ENCODE results near the gene RAB3C. TPM values are rescaled to one million over a fixed set of nuclear protein-coding genes. Genes with fewer than 3 reads are reported as not detected.
"Not testable (repeated sequence)": the region's sequence is repeated elsewhere in the genome, so short reads cannot be mapped to it uniquely, and the experiment has no call there.

RAB3C gene
- polyA plus RNA-seq (ENCODE audit: insufficient read length): 0.34 TPM

DNA sequence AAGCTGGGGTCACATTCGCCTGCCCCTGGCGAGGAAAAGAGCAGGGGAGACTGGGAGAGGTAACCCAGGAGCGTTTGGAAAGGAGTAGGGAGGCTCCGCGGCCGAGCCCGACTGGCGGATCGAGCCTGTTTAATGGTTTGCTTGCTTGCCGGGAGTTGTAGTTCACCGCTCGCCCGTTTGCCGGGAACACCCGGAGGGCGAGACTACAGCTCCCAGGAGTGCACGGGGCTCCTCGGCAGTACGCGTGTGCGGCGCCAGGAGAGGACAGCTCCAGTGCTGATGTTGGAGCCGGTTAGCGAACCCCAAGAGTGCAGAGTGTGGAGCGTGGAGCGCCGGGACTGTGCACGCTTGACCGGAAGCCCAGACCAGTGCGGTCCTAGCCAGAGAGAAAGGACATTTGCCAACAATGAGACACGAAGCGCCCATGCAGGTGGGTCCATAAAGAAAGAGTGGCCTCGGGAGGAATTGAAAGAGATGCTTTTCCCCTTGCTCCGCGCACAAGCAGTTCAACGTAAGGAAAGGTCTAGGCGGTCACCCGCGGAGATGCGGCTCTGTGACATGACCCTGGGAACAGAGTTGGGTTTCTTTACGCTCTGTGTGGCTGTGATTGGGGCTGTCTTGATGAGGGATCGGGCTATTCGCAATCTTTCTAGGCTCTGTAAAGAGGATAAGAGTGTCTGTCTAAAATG is at the start of gene RAB3C:
Gene RAB3C (plus strand): TSS at position 273 of the 689 bp plus-strand sequence. CDS start 134 bp downstream, at position 407.
- peak; percentile 84 for DNase-seq (ENCODE audit: low read depth)

GRCh38 chr5:58541935-58542334 is 40.9 kb upstream of the RAB3C start:
- not testable (repeated sequence) for DNase-seq (ENCODE audit: low read depth)

GRCh38 chr5:58542709-58543108 is 40.2 kb upstream of the RAB3C start:
- DNase-seq (ENCODE audit: low read depth): no peak

GRCh38 chr5:58543723-58544122 is 39.2 kb upstream of the RAB3C start:
- DNase-seq (ENCODE audit: low read depth): no peak

GRCh38 chr5:58544195-58544594 is 38.7 kb upstream of the RAB3C start:
- DNase-seq (ENCODE audit: low read depth): no peak

DNA sequence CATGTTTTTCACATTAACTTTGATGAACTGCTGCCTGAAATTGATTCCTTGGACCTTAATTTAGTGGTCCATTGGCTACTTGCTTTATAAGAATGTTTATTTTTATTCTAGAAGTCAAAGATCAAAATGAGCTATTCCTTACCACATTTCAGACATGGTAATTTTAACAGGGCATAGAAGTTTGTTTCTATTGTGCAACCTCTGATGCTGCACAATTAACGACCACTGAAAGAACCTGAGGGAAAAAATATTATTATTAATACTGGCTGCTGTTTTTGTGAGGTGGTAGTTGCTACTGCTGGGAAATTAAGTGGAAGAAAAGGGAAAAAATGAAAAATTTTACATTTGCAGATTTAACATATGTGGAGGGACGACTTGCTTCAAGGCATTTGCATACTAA is 37.9 kb upstream of the RAB3C start:
- no peak for DNase-seq (ENCODE audit: low read depth)

DNA sequence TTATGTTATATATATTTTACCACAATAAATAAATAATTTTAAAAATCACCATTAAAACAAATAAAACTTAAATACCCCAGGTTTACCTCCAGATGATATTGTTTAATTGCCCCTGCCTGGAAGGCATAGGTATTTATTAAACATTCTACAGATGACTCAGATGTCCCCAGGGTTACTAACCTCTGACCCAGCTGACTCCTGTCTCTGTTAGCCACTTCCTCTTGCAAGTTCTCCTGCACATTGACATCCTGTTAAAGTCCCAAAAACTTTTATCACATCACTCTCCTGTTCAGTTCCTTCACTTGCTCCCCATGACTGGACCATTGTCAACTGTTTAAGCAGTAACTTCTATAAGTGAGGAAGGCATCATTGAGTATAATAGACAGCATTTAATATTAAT is 37.0 kb upstream of the RAB3C start:
- DNase-seq (ENCODE audit: low read depth): no peak

- no peak for DNase-seq (ENCODE audit: low read depth)
These were observed 34.8 kb upstream of the RAB3C start for GRCh38 chr5:58548068-58548467.

DNA sequence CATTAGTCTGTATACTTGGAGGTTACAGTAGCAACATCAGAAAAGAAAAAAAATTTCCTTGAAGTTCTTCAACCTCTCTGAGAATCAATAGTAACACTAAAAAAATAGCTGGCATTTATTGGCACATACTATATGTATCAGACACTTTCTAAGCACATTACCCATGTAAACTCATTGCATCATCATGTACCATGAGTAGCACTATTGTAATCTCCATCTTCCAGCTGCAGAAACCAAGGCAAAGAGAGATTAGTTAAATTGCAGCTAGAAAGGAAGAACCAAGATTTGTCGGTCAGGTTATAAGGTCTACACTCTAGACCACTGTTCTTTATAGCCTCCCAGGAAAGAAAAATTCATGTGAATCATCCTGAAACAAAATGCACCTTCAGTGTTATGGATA is 31.4 kb upstream of the RAB3C start:
- no peak for DNase-seq (ENCODE audit: low read depth)

GRCh38 chr5:58557665-58558338 is 25.1 kb upstream of the RAB3C start:
- DNase-seq (ENCODE audit: low read depth): not testable (repeated sequence)

DNA sequence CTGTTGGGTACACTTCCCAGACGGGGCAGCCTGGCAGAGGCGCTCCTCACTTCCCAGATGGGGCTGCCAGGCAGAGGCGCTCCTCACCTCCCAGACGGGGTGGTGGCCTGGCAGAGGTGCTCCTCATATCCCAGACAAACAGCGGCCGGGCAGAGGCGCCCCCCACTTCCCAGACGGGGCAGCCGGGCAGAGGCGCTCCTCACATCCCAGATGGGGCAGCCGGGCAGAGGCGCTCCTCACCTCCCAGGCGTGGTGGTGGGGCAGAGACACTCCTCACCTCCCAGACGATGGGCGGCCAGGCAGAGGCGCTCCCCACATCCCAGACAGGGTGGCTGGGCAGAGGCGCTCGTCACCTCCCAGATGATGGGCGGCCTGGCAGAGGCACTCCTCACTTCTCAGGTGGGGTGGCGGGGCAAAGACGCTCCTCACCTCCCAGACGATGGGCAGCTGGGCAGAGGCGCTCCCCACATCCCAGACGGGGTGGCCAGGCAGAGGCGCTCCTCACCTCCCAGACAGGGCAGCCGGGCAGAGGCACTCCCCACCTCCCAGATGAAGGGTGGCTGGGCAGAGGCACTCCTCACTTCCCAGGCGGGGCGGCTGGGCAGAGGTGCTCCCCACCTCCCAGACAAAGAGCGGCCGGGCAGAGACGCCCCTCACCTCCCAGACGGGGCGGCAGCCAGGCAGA is 19.7 kb upstream of the RAB3C start:
- DNase-seq (ENCODE audit: low read depth): not testable (repeated sequence)

- DNase-seq (ENCODE audit: low read depth): not testable (repeated sequence)
These were observed 18.6 kb upstream of the RAB3C start for GRCh38 chr5:58564043-58564832.

DNA sequence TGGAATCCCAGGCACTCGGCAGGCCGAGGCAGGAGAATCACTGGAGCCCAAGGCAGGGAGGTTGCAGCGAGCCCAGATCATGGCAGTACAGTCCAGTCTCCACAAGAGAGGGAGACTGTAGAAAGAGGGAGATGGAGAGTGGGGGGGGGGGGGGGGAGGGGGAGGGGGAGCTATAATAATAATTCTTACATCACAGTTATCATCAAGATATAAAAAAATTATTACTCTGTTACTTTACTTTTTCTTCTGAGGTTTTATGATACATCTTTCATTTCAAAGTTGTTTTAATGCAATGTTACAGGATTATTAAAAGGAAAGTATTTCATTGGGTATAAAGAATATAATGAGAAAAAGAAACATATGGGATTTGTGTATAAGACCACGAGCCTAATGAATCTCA is 17.8 kb upstream of the RAB3C start:
- DNase-seq (ENCODE audit: low read depth): no peak

DNA sequence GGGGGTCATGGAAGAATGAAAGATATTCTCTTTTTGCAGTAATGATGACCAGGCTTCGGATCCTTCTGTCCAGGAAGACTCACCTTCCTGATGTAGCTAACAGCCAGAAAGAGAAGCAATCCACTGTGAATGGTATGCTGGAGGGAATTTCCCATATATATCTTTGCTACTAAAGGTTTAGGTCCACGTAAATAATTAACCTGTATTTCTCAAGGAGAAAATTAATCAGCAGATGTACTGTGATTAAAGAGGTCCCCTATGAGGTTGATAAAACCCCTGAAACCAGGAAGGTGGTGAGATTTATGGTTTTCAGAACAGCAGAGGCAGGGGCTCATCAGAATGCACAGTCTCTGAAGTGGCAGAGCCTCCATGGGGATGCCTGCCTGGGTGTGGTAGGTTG is 11.4 kb upstream of the RAB3C start:
- no peak for DNase-seq (ENCODE audit: low read depth)

GRCh38 chr5:58572973-58573372 is 9.9 kb upstream of the RAB3C start:
- not testable (repeated sequence) for DNase-seq (ENCODE audit: low read depth)

DNA sequence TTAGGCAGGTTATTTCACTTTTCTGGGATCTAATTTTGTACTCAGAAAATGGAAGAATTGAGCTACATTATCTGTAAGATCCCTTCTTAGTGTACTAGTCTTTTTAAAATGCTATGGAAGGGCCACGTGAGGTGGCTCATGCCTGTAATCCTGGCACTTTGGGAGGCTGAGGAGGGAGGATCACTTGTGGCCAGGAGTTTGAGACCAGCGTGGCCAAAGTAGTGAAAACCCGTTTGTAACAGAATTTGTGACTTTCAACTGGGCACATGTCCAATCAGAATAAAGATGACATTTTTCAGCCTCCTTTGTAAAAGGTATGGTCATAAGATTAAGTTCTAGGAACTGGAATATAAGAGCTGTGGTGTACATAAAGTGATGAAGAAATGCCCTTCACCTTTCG is 3.1 kb upstream of the RAB3C start:
- DNase-seq (ENCODE audit: low read depth): no peak

- DNase-seq (ENCODE audit: low read depth): no peak
These were observed 664 bp upstream of the RAB3C start for GRCh38 chr5:58582019-58582802.

DNA sequence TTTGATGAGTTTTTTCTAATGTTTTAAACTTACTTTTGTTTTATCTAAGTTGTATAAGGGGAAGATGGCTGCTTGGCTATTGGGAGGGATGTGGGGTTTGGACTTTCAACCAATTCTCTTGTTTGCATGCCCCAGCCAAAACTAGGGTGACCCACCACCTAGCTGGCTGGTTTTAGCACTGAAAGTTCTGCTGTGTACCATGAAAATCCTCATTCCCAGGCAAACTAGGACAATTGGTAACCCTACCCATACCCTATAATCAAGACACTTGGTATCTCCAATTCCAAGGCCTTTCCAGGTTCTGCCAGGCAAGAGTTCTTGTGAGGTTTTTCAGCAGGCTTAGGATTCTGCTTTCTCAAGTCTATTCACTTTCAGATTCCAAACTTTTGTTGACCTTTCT is 13.1 kb downstream of the RAB3C start:
- DNase-seq (ENCODE audit: low read depth): no peak

- no peak for DNase-seq (ENCODE audit: low read depth)
These were observed 15.6 kb downstream of the RAB3C start for GRCh38 chr5:58598440-58598839.

- DNase-seq (ENCODE audit: low read depth): no peak
These were observed 16.3 kb downstream of the RAB3C start for GRCh38 chr5:58599217-58599616.

DNA sequence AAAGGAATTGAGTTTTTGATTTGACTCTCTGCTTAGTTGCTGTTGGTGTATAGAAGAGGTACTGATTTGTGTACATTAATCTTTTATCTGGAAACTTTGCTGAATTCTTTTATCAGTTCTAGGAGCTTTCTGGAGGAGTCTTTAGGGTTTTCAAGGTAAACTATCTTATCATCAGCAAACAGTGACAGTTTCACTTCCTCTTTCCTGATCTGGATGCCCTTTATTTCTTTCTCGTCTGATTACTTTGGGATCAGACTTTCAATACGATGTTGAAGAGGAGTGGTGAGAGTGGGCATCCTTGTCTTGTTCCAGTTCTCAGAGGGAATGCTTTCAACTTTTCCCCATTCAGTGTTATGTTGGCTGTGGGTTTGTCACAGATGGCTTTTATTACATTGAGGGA is 17.7 kb downstream of the RAB3C start:
- not testable (repeated sequence) for DNase-seq (ENCODE audit: low read depth)

Data from forelimb muscle (tissue), 1 donor.